Measurements from ENCODE around the gene CELF2.

The CELF2 gene

DNA sequence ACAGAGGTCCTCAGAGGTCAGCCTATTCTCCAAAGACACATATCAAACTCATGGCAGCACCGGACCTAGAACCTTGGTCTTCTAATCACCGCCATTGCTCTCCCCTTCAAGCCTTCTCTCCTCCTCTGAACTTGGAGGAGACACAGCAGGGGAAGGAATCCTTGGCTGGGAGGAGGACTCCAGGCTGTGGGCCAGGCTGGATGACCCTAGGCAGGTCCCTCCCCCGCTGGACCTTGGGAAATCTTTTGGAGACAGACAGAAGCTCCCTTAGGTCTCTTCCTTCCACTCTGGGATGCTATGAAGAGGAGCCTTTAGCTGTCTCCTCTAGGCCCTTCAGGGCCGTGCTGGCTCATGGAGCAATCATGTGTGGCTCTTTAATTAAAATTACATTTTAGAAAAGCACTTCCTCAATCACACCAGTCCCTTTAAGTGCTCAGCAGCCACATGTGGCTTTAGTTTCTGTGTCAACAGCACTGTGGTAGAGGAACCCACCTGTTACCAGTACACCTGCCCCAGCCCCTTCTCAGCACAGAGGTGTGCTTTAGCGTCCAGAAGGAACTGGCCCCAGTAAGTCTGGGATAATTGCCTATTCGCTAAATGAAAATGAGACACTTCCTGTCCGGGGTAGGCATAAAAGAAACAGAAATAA lies 238.2 kb downstream of the CELF2 start:
- peak; percentile 15 for DNase-seq

DNA sequence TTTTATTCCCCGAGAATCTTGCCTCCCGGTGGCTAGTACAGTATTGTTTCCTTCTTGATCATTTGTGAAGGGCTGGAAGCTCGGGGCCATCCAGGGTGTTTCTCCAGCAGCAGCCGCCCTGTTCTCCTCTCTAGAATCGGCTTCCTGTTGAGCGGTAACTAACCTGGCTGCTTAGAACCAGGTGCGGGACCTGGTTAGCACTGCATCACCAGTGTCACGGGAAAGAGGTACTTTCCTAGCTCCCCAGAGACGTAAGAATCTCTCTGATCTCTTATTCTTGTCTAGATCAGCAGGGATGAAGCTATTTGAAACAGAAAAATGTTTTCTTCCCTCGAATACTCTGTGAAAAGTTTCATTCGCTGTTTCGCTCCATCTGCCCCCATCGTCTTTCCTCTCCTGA lies 239.2 kb downstream of the CELF2 start:
- DNase-seq, result no peak

DNA sequence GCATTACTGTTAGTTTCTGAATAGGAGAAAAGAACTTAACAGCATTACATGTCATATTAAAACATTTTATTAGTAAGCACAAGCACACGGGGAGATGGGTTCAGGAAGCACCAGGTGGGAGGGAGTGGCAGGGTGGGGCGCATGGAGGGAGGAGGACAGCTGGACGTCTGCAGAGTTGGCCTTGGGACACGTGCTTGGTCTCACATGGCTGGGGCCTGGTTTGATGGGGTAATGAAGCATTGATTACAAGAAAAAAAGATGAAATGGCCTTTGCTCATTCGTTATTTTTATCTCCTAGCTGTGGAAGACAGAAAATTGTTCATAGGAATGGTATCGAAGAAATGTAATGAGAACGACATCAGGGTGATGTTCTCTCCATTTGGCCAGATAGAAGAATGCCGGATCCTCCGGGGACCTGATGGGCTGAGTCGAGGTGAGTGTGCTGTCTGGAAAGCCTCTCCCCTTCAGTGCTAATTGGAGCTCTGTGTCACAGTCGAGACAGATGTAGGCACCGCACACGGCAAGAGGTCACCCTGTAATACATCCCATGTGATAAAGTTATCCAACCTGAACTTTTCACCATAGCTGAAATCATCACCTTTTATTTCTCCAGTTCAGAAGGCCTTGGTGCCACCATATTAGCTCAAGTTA lies 239.9 kb downstream of the CELF2 start:
- DNase-seq, result no peak

DNA sequence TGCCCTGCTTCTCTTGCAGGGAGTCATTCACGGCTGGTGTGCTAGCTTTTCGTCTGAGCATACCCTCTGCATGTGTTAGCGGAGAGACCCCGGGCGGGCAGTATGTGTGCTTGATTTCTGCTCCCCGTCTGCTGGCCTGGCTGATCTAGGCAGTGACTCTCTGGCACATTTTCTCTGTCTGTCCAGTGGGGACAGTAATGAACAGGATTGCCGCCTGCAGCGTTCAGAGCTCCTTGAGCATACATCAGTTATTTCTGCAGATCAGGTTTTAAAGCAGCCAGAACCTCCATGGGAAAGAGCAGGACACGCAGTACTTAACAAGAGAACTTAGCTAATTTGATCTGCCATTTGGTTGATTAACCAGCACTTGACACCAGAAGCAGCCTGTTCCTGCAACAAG lies 242.5 kb downstream of the CELF2 start:
- DNase-seq, result no peak

DNA sequence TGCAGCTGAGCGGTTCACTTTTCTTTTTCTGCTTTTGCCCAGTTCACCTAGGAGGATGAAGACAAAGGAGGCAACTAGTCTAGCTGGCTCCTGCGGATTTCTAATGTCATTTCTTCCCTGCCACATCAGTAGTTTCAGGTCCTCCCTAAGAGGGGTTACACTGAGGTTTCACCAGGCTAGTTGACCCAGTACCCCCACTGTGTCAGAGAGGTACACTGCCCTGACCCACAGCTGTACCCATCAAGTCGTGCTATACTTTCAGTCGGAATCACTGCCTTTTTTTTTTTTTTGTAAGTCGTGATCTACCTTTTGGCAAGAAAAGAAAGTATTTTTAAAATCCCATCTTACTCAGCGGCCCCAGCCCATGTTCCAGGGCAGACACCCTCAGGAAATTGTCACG lies 243.5 kb downstream of the CELF2 start:
- DNase-seq, result no peak

DNA sequence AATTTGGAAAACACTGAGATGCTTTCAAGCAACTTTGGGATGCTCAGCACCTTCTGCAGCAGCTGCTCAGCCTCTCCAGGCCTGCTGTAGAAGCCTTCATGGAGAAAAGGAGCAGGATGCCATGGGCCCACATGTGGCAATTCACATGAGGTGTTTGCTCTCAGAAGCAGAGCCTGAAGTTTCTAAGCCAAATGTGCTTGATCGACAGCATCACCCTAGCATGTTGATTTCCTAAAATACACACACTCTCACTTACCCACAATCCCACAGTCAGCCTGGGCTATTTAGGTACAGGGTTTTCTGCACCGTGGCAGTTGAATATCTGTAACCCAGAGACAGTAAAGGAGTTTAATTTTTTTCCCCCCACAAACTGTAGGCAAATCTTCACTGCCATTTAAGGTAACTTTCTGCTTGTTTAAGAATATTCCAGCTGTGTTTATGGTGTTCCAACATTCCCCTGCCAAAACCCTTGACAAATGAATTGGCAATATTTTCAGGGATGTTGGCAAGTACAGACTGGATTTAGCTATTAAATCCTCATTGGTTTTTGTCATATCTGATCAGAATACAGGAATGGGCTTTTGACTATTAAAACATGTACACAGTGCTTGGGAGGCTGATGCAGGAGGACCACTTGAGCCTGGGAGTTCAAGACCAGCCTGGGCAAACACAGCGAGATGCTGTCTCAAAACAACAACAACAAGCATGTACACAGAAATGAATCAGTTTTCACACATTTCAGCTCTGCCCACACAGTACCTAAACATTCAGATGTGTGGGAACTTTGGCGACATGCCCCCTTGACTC lies 244.2 kb downstream of the CELF2 start:
- DNase-seq, result no peak

DNA sequence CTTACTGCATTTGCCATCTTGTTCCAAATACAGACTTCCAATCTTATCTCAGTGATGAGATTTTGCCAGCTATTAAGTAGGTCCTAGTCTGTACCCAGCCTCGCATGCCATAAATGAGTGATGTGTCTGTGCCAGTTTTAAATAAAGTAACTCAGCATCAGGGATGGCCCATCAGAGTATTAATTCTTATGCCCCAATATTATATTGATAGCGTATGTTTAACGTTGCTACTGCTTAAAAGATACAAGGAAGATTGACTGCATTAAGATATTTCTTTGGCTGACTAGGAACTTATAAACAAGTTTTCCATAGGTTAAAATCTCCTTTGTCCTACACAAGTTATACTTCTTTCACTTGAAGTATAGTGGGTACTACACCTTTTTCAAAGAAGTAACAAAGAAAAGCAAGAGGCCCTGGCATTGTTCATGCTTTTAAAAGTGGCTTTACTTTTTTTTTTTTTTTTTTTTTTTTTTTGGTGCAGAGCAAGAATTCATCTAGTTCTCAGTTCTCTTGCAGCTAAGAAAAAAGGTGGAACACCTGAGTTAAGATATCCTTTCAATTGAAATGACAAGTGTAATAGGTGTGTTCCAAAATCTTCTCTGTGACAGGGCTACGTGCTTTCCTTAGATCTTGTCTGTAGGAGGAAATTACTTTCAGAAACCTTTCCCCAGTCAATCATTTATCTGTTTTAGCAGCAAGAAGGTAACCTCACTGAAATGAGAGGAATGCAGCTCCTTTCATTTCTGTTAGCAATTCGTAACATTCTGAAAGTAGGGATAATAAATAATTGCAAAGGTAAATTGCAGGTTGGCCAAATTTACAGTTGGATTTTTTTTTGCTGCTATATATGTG lies 245.0 kb downstream of the CELF2 start:
- no peak for DNase-seq

DNA sequence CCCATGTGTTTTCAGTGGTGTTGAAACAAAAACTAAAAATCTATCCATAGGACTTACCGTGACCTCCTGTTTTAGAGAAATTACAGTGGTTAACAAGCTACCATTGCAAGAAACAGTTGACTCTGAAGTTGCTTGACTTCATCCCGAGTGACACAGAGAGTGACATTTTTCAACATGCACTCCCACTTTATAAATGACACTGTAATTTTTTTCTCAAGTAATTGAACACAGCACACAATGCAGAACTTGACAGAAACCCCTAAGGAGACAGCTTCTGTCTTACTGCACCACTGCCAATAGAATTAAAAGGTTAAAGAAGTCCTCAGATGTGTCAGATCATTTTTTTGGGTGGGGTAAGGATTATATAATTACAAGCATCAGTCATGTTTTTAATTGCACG lies 246.1 kb downstream of the CELF2 start:
- DNase-seq, result no peak

DNA sequence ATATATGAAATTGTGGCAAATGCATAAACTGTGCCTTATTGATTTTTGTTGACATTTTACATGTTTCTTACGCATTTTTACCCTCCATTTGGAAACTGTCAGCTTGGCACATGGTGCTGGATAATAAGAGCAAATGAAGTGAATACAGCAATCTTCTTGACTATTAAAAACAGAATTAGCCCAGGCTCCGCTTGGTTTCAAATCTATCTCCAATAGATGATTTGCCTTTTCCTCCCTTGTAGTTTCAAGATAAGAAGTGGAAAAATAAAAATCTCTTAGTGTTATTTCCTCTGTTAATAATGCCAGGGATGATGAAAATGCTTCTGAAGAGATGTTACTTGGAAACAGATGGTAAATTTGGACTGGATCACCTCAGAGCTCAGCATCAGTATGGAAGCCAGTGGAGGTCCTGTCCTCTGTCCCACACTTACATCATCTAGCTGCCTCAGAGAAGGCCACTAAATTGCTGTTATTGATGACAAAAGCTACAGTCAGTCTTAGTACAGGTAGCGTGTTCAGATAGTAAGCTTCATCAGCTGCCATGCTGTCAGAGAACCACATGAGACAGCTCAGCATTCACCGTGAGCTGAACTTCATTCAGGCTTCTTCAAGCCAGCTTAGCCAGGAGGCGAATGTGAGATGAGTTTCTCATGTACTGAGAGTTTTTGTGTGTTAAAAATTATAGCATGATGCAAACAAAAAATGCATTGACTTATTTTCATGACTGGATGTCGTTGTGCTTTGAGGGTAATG lies 246.8 kb downstream of the CELF2 start:
- DNase-seq, result no peak

DNA sequence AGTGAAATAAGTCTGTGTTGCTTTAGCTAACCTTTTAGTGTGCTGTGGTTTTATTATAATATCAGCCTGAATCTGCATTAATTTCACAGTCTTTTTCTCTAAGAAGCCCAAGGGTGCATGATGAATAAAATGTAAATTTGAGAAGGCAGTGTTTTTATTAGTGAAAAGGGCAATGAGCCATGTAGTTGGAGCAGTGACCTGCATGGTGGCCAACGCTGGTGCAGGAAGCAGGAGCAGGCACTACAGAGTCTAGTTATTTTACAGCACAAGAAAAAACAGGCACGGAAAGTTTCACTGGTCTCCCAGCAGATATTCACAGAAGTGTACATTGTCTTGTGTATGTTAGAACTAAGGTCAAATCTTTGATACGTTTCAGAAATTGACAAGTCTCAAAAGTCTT lies 247.8 kb downstream of the CELF2 start:
- peak; percentile 0 for DNase-seq

DNA sequence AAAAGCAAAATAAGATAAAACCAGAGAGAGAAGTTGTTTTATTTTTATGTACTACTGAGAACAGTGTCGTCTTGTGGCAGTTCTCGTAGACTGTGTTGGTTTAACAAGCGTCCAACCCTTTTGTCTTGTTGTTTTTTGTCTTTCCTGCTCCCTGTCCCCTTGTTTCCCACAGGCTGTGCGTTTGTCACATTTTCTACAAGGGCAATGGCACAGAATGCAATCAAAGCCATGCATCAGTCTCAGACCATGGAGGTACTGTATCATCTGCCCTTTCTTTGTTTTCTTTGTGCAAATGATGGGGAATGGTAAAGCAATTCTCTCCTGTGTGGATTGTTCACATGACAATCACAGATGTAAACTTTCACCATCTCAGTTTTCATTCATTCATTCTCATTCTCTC lies 248.8 kb downstream of the CELF2 start:
- no peak for DNase-seq

DNA sequence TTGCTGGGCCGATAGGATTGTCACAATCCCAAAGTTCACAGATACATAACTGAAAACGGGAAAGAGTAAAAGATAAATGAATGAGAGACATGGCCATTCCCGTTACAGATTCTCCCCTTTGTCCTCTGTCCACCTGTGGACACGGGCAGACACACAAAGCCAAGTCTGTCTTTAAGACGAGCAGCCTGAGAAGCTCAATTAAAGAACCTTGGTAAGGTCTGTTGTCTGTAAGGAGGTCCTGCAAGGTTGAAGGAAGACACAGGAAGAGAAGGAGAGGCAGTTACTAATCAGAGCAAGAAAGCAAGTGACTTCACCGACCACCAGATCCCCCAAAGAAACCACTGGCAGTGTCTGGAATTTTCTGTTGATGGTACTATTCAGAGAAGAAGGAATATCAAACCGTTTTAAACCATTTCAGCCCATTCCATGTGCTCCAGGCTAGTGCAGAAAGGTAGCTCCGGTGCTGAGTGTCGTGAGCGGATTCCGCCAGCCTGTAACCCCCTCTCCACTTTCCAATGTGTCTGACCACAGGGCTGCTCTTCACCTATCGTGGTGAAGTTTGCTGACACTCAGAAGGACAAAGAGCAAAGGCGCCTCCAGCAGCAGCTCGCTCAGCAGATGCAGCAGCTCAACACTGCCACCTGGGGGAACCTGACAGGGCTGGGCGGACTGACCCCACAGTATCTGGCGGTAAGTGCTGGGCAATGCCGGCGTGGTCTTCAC lies 252.6 kb downstream of the CELF2 start:
- DNase-seq, result no peak

DNA sequence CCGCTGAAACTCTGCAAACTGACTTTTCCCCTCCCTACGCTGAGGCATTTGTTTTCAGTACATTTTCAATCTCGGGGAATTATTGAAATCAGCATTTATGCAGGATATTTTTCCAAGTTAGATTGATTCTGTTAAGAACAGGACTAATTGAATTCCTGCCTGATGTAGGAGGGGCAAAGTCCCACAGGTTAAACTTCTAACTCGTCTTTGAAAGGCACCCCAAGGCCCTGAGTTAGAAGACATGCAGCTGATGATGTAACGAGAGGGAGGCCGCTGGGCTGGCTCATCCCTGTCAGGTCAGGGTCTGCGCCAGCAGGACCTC lies 253.1 kb downstream of the CELF2 start:
- DNase-seq, result no peak

DNA sequence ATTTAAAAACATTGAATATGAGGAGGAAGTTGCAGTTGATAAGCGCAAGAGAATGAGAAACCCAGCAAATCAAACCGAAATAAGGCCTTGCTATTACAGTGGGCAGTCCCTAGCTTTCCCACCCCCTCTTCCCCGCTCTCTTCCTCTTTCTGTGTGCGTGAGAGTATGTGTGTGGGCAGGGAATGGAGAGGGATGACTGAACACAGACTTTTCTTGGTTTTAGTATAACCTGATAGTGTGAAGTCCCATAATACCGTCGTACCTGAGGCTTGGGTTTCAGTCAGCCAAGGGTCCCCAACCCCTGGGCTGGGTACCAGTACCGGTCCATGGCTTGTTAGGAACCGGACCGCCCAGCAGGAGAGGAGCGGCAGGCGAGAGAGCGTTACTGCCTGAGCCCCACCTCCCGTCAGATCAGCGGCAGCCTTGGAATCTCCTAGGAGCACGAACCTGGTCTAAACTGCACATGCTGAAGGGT lies 255.3 kb downstream of the CELF2 start:
- DNase-seq, result no peak

DNA sequence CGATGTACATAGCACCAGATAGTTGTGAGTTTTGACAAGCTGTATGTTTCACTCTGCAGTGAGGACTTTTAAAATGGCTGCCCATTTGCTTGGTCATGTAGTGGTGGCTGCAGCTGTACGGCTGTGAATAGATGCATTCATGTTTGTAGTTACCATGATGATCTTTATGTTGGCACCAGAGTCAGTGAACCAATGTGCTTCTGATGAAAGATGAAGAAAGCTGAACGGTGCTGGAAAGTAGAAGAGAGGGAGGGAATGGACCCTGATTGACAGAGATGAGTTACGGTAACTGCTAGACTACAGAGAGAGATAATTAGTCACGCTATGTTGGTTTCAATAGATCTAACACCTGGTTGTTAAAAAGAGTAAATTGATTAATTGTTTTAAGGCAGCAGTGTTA lies 256.8 kb downstream of the CELF2 start:
- DNase-seq, result no peak

DNA sequence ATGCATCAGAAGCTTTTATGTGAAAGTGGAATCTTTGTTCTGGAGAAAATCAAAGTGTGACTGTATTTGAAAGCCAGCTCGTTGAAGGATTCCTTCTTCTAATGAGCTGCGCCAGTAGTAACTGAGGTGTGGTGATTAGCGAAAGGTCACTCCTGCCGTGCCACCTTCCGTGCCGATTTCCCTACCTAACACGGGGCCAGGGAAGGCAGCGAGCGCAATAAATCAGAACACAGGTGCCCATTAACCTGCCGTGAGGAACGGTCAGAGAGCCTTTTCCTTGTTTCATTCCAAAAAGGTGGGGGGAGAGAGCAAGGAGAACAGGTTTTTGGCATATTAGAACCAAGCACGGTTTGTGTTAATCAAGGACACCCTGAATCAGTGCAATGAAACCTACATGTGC lies 258.0 kb downstream of the CELF2 start:
- DNase-seq, result no peak

DNA sequence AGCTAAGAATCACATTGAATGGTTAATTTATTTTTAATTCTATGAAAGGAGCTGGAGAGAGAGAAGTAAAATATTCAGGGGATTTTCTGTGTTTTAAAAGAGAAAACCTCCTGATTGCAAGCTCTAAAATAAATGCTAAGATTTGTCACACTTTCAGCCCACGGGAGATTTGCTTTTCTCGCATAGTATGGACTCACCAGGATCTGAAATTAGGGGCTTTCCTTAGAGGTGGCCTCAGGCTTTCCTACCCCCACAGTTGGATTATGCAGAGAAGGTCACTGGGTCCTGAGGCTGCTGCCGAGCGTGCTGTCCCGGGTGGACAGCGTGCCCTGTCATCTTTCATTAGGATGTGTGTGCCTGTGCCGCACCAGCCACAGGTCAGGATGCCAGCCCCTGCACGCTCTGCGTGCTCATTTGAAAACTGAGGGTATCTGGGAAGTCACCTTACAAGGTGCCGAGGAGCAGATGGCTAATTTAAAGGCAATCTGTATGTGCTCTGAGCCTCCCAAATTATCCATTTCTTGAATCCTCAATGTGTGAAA lies 258.8 kb downstream of the CELF2 start:
- no peak for DNase-seq

DNA sequence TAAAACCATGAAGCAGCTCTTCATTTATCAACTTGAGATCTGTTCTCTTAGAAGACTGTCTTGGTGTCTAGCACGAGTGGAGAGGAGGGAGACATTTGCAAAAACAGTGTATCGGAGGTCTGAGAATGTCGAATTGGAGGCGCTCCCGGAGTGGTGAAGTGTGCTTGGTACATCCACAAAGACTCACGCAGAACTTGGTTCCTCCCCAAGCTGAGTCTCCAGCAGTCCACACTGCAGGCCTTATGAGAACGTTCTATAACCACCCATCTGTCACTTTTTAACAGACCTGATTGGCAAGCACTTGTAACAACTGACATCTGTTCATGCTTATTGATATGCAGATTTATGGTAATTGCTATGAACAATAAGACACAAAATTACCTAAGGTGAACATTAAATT lies 261.6 kb downstream of the CELF2 start:
- no peak for DNase-seq

DNA sequence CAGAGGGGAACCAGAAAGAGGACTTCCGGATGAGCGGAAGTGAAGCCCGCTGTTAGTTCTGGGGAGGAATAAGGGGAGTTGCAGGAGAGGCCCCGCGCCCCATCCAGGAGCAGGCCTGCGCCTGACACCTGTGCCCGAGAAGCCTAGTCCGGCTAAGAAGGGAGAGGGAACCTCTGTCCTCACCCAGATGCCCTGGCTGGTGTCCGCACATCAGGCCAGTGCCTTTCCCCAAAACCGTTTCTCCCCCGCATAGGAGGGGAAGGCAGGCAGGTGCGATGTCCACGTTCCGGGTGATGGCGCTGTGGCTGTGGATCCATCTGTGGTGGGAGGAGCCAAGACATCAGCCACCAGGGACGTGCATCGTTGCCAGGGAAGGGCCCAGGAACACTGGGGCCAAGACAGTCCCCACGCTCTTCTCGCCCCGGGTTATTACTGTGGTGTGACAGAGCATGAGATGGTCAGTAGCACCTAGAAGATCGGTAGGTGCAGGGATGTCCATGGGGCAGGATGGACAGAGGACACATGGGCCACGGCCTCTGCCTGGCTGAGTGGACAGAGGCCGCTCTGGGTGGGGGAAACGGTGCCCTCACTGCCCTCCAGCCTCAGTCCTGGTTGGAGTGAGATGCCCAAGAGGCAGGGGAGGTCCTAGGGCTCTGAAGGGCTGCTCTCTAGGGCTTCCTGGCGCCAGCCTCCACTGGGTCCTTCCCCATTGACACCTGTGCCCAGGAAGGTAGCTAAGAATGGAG lies 262.7 kb downstream of the CELF2 start:
- no peak for DNase-seq

DNA sequence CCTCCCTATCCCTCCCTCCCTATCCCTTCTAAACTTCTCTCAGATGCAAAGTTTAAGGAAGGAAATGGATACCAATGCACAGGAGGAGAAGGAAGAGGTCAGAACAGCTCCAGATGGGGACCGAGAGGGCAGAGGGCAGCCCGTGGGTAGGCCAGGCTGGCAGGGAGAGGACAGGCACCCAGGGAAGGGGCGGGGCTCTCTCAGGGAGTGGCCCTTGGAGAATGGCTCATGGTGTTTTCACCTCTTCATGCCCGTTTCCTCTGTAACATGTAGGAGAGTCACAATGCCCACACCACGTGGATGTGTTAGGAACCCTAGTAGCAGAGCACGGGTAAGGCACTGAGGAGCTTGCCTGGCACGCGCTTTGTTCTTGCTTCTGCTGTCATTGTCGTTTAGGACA lies 264.5 kb downstream of the CELF2 start:
- no peak for DNase-seq

DNA sequence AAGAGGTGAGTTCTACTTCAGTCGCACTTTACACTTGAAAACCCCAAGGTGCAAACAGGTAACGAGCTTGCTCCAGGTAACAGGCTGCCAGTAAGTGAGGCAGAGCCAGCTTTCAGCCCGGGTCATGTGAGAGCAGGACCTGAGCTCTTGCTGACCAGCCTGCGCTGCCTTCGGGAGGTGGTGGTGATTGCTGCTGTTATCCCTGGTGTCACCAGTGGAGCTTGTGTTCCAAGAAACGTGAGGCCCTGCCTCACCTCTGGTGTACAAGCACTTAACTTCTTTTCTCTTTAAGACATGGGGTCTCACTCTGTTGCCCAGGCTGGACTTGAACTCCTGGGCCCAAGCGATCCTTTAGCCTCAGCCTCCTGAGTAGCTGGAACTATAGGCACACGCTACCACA lies 265.0 kb downstream of the CELF2 start:
- DNase-seq, result no peak
